OCI-LY3 (cell line): ENCODE measurements around the gene SHISA6.

Source experiments
- CTCF ChIP-seq: fragments of 200-600, 300-600 bp; sonication (generic); IDR thresholded peaks from 2 replicates; pipeline ENCODE4 v1.5.1; 2014; ENCODE audit warnings: antibody characterized with exemption, low read length, low read depth
- EZH2phosphoT487 ChIP-seq: fragments of 200-600 bp; shearing (Covaris generic); IDR thresholded peaks from 2 replicates; pipeline ENCODE4 v1.6.1; 2018; ENCODE audit warnings: antibody characterized with exemption, mixed run types, low read depth

GRCh38 chr17:11242411-11242810 lies 1.4 kb downstream of the SHISA6 start:
- TF ChIP-seq EZH2phosphoT487 = no peak
- no peak for TF ChIP-seq CTCF
